Cardiac fibroblast (primary cell): Measurements from ENCODE around the gene TSSK2.

Source experiments
- DNase-seq, 2 donors: peaks; one replicate each; pipeline versions ENCODE4 v3.0.0 to v3.0.0-alpha.2; 2010; ENCODE audit warnings: low read depth in 2 of 2
- H3K4me3 ChIP-seq, 2 donors: replicated peaks in 1 of 2; 1 replicate in 1 of 2; 2 replicates in 1 of 2; pipeline ENCODE4 v1.5.1; 2011; ENCODE audit warnings: low read depth in 2 of 2, low read length in 2 of 2, mild to moderate bottlenecking in 2 of 2, moderate library complexity in 1 of 2
- TF ChIP-seq, protein P1 (sequence below): IDR thresholded peaks from one replicate; pipeline ENCODE4 v1.5.1; 2011; ENCODE audit warnings: low read depth, mild to moderate bottlenecking, low read length, inconsistent platforms

The TSSK2 gene

DNA sequence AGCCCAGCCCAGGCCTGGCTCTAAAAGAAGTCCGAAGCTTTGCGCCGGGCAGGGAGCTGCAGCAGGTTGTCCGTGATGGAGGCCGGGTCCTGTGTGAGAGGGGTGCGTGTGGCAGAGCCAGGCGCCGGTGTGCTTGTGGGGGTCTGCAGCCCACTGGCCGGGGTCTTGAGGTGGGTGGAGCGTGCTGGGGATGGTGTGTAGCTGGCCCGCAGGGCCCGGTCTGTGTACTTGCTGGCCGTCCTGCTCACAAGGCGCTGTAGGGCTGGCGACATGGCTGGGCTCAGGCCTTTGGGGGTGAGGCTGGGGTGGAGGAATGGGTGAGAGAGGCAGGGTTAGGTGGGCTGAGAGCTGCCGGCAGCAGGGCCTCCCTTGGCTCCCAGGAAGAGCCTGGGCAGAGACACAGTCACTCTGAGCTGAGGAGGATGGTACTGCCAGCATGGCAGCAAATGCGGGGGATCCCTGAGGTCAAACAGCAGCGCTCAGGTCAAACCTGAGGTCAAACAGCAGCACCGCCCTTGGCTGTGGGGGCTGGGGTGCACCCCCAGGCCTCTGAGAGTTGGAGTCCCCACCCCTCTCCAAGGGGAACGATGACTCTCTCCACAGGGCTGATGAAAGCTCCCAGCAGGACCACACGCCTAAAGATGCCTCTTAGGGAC, 3.2 kb downstream of the TSSK2 start:
- DNase-seq: no peak
- TF ChIP-seq, protein P1, sequence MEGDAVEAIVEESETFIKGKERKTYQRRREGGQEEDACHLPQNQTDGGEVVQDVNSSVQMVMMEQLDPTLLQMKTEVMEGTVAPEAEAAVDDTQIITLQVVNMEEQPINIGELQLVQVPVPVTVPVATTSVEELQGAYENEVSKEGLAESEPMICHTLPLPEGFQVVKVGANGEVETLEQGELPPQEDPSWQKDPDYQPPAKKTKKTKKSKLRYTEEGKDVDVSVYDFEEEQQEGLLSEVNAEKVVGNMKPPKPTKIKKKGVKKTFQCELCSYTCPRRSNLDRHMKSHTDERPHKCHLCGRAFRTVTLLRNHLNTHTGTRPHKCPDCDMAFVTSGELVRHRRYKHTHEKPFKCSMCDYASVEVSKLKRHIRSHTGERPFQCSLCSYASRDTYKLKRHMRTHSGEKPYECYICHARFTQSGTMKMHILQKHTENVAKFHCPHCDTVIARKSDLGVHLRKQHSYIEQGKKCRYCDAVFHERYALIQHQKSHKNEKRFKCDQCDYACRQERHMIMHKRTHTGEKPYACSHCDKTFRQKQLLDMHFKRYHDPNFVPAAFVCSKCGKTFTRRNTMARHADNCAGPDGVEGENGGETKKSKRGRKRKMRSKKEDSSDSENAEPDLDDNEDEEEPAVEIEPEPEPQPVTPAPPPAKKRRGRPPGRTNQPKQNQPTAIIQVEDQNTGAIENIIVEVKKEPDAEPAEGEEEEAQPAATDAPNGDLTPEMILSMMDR: no peak
- H3K4me3 ChIP-seq: no peak overlapping the region

DNA sequence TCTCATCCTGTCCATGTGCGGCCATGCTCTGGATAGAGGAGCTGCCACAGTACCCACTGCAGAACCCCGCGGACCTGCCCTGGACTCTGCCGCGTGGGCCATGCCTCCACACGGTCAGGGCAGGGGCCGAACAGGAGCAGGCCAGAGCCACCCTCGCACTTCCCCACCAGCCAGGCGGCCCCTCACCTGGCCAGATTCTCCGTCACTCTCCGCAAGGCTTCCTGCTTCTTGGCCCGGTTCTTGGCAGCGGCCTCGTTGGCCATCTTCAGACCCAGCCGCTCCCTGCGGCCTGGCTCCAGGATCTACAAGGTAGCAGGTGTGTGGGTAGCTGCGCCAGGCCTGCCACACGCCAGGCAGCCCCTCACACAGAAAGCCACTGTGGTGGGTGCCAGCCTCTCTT, 3.8 kb downstream of the TSSK2 start:
- no peak overlapping the region for H3K4me3 ChIP-seq
- TF ChIP-seq, protein P1: no peak
- DNase-seq: no peak

DNA sequence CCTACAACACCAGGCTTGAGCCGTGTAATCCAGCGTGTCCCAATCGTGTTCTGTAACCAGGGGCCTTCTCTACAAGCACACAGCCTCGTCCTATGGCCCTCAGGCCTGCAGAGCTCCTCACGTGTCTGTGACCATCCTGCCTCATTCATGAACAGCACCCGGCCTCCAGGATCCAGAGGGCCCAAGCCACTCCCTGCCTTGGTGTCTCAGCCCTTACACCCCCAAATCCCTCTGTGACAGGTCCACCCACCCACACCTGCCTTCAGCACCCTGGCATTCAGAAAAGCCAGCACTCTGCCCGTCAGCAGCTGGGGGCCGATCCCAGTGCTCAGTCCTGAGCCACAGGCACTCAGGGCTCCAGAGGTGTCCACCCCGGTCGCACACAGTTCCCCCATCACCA, 5.8 kb downstream of the TSSK2 start:
- TF ChIP-seq, protein P1: no peak
- no peak overlapping the region for H3K4me3 ChIP-seq
- DNase-seq: no peak

DNA sequence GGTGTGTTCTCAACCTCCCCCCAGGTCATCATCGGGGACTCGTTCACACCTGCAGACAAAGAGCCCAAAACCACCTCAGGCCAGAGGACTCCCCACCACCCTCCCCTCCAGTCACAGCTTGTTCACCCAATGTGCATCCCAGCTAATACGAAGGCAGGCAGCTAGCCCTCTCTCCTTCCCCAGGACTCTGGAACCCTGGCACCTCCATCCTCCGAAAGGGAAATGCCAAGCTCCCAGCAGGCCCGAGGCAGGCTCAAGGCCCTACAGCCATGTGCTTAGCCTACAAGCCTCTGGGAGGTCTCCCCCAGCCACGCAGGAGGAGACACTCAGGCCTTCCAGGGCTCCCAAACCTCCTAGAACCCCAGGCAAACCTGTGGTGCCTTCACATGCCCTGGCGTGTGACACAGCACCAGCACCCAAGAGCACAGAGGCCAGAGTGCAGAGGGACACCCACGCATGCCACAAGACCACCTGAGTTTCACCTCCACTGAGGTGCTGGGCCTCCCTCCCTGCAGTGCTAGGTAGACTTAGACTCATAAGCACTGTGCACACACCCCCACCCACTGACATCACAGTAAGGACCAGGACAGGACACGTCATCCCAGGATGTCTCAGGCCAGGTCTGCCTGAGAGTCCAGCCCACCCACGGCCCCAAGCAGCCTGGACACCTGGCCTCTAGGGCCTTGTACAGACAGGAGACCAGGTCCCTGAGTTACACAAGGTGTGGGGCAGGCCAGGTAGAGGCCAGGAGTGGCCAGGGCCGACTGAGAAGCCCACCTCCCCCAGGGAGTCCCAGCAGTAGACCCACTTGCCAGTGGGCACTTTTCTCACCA, 6.5 kb downstream of the TSSK2 start:
- DNase-seq: no peak
- no peak overlapping the region for H3K4me3 ChIP-seq
- TF ChIP-seq, protein P1: no peak

DNA sequence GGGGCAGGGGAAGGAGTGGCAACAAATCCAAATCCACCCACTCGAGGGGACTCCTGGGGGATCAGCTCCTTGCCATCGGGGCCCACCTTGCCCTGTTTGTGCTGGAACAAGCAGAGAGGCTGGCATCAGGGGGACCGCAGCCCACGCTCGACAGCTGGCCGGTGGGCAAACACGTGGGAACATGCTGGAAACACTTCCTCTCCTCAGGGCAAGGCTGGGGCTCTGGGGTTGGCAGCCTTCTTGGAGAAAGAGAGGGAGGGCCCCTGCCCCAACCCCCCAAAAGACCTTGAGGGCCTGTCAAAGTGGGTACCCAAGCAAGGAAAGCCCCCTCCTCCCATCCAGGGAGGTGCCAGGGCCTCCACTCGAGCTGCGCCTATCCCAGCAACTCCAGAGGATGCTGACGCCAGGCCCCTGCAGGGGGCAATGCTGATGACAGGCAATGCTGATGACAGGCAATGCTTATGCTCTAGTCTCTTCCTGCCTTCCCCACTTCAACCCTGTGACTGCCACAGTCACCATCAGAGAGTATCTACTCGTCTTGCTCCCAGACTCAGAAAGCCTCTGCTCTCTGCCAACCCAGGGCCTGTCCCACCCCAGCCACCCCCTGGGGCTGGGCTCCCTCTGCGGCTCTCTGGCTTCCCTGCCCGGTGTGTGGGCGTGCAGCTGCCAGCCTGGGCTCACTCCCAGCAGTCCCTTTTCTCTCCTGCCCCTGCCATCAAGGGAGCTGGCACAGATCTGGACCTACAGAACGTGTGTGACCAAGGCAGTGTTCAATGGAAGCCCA, 7.3 kb downstream of the TSSK2 start:
- H3K4me3 ChIP-seq: no peak overlapping the region
- TF ChIP-seq, protein P1: no peak
- DNase-seq: no peak

DNA sequence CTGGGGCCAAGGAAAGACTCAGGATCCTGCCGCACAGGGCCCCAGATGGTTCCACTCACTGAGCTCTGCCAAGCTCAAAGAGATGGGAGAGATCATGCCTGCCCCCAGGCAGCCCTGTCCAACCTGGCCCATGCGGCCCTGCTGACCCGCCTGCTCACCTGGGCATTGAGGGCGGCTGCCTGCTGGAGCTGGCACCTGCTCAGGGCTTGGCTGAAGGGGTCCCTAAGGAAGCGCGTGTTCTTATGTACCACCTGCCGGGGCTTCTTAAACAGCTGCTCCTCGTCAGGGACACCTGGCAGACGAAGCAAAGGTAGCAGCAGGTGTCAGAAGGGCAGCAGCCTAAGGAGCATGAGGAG, 7.9 kb downstream of the TSSK2 start:
- TF ChIP-seq, protein P1: no peak
- DNase-seq: no peak
- H3K4me3 ChIP-seq: no peak overlapping the region
